Heart left ventricle (tissue), 13 donors: ENCODE measurements around the gene CCSER1.

Experiments
- CTCF ChIP-seq, 12 donors: fragments of 200-600 bp; sonication (generic) in 4 of 12; IDR thresholded peaks; one replicate each; pipeline versions ENCODE4 v1.5.0 to v1.8.0; 2018 to 2022; ENCODE audit warnings: antibody characterized with exemption in 12 of 12, mild to moderate bottlenecking in 5 of 12
- POLR2A ChIP-seq, 2 donors: fragments of 450-650 bp; IDR thresholded peaks; one replicate each; pipeline ENCODE4 v1.6.1; 2017; ENCODE audit warnings: antibody characterized with exemption in 2 of 2, mild to moderate bottlenecking in 2 of 2, moderate library complexity in 2 of 2
- donor health status: ischemic (EF 13 %, LVEDD 7.1; RV severe dilation, severe dysfunction).
- donor health status: DM: no; HTN: yes; CAD: no.
- donor health status: DM: no; HTN: no; CAD: no.
- donor health status: ischemic (EF 25% LVEDD 6.9; RV normal size, moderate dysfunction).
- donor health status: ischemic (EF 25% LVEDD 5.7; RV mildly dilated, moderate dysfunction).
- donor health status: ischemic (EF 35%, LVEDD 5.7; RV mildly dilated, moderate dysfunction).
- donor health status: nonischemic (EF 11% LVEDD 7.7; RV severe dilation, severe dysfunction).
- donor health status: DM: yes; HTN: yes; CAD: no.
- donor health status: PGD.
- donor health status: ischemic (EF 29% LVEDD 5.4; RV normal size, mild dysfunction).
- donor health status: nonischemic (EF 23%, LVEDD 6.1; RV moderate dilation, normal function).

GRCh38 chr4:91212211-91212610 lies 1085.0 kb downstream of the CCSER1 start:
- no peak for TF ChIP-seq CTCF (IDR thresholded peaks at IDR 0.05)
- no peak for TF ChIP-seq POLR2A (IDR thresholded peaks at IDR 0.05)
